Upper lobe of left lung (tissue), 4 donors: Measurements from ENCODE around the gene NADK.

Source experiments
- CTCF ChIP-seq, 6 experiments: fragments of 450-650 bp in 4 of 6; fragments of 200-600 bp in 2 of 6; sonication (generic) in 2 of 6; IDR thresholded peaks; one replicate each; pipeline ENCODE4 v1.5.1; 2016 to 2019; ENCODE audit warnings: antibody characterized with exemption in 6 of 6
- EP300 ChIP-seq, 4 donors: sonication (generic); formaldehyde crosslinking; IDR thresholded peaks; one replicate each; pipeline ENCODE4 v1.5.1; 2017; ENCODE audit warnings: antibody characterized with exemption in 4 of 4, control low read depth in 2 of 4
- POLR2AphosphoS5 ChIP-seq, 2 donors: sonication (generic); formaldehyde crosslinking; IDR thresholded peaks; one replicate each; pipeline ENCODE4 v1.5.1; 2017; ENCODE audit warnings: antibody characterized with exemption in 2 of 2

GRCh38 chr1:1806890-1807289 is 28.6 kb upstream of the NADK start:
- TF ChIP-seq CTCF (IDR thresholded peaks at IDR 0.05), result no peak
- TF ChIP-seq POLR2AphosphoS5 (IDR thresholded peaks at IDR 0.05), result no peak
- no peak for TF ChIP-seq EP300 (IDR thresholded peaks at IDR 0.05)
